ENCODE measurements around the gene SPINK6. TPM values are rescaled to one million over a fixed set of nuclear protein-coding genes. Genes with fewer than 3 reads are reported as not detected.

SPINK6 gene
- total RNA-seq, 6 experiments from 2014 or later: not detected

DNA sequence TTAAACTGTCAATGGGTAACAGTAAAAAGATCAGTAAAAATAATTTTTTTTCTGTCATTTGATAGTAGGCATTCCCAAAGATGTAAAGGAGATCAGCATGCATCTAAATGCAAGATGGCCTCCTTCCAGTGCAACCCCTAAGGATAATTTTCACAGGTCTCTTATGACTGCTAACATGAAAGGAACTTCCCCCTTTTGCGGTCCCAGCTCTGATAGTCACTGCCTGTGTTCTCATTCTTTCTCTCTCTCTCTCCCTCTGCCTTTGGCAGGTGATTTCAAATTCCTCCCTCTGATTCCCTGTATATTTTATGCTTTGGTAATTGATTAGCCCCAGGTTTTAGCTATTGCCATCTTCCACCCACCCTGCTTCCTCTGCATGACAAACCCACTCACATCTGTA is 25.6 kb upstream of the SPINK6 start:
- Histone ChIP-seq H3K36me3 (no peaks in the 10 kb centered on the region), H3K4me1 (no peaks in the 10 kb centered on the region), H3K27me3 (no peaks in the 10 kb centered on the region), H3K4me3 (no peak overlapping the region), H3K9me3 (no peaks in the 10 kb centered on the region), H3K27ac (no peak overlapping the region)
- 50% methylated on average over 1 of the region's 1 CpG for WGBS (ENCODE audit: insufficient coverage, low coverage, low lambda C conversion rate, missing lambda C conversion rate)
- intact Hi-C loops (cut with DNase I): no loop called here
- TF ChIP-seq, protein P1, sequence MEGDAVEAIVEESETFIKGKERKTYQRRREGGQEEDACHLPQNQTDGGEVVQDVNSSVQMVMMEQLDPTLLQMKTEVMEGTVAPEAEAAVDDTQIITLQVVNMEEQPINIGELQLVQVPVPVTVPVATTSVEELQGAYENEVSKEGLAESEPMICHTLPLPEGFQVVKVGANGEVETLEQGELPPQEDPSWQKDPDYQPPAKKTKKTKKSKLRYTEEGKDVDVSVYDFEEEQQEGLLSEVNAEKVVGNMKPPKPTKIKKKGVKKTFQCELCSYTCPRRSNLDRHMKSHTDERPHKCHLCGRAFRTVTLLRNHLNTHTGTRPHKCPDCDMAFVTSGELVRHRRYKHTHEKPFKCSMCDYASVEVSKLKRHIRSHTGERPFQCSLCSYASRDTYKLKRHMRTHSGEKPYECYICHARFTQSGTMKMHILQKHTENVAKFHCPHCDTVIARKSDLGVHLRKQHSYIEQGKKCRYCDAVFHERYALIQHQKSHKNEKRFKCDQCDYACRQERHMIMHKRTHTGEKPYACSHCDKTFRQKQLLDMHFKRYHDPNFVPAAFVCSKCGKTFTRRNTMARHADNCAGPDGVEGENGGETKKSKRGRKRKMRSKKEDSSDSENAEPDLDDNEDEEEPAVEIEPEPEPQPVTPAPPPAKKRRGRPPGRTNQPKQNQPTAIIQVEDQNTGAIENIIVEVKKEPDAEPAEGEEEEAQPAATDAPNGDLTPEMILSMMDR (IDR thresholded peaks at IDR 0.05): no peak
- no peak for TF ChIP-seq POLR2A (IDR thresholded peaks at IDR 0.05)
- ATAC-seq: no peak
- DNase-seq: no peak

DNA sequence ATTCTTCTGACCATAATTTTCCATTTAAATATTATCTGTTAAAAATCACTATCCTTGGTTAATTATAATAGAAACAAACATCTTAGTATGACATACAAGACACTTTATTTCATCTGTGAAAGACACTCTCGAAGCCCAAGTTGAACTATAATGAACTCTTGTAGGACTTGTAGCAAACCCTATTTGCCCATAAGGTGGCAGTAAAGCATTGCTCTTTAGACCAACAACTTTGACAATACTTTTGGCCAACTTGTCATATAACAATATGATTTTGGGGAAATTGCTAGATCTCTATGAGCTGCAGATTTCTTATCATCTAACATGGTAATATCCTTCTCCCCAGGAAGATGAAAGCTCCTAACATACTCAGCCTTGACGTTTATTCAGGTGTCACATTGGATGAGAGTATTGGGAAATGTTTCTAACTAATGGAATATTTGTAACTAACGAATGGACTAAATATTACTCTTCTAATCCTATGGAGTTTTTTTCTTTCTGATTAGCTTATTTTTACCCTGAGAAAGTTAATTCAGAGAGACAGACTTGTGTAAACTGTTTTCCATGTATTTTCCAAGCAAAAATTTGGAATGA is 23.5 kb upstream of the SPINK6 start:
- no peak for DNase-seq
- peak; percentile 83 to 90 (median 86) for ATAC-seq
- H3K36me3 ChIP-seq: no peaks in the 10 kb centered on the region
- WGBS (ENCODE audit: insufficient coverage, low coverage, low lambda C conversion rate, missing lambda C conversion rate): 30% methylated on average over 3 of the region's 3 CpGs
- TF ChIP-seq, protein P1 (IDR thresholded peaks at IDR 0.05): peak; percentile 81 to 82 (median 81)
- no peak for TF ChIP-seq POLR2A (IDR thresholded peaks at IDR 0.05)
- no peak overlapping the region for H3K4me3 ChIP-seq
- H3K27ac ChIP-seq: no peak overlapping the region
- H3K27me3 ChIP-seq: no peaks in the 10 kb centered on the region
- no peaks in the 10 kb centered on the region for H3K4me1 ChIP-seq
- H3K9me3 ChIP-seq: no peaks in the 10 kb centered on the region
- intact Hi-C loops (cut with DNase I): no loop called here

DNA sequence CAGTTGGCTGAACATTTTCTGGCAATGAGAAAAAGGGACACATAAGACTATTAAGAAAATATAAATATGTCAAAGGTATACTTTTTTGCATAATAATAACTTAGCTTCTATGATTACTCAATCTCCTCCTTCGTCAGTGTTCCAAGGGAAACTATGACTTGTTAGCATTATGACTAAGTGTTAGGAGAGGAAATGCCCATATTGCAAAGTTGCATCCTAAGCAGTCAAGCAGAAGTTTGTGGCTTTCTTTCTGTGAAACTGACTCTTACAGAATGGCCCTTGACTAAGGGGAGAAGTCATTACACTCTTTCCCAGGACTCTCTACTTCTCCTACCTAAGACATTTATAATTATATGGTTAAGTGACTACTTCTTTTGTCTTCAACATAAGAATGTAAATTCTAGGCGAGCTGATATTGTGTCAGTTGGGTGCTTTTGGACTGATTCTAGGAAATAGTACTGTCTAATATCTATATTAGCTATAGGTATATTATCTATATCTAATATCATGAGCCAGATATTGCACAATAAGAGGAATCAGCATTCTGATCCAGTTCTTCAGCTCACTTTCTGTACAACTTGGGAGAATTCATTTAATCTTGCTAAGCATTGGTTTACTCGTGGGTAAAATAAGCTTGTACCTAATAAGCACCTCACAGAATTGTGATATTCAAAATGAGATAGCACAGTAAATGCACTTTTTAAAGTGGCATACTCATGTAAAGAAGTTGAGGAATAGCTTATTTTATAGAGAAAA is 16.4 kb upstream of the SPINK6 start:
- ATAC-seq (peak; percentile 63 to 79 (median 70)), DNase-seq (no peak)
- Histone ChIP-seq H3K27me3 (no peaks in the 10 kb centered on the region), H3K4me1 (no peaks in the 10 kb centered on the region), H3K4me3 (no peak overlapping the region), H3K27ac (no peak overlapping the region), H3K9me3 (no peaks in the 10 kb centered on the region), H3K36me3 (no peaks in the 10 kb centered on the region)
- WGBS (ENCODE audit: insufficient coverage, low coverage, low lambda C conversion rate, missing lambda C conversion rate): 40% methylated on average over 3 of the region's 3 CpGs
- TF ChIP-seq POLR2A (IDR thresholded peaks at IDR 0.05): no peak
- TF ChIP-seq, protein P1 (IDR thresholded peaks at IDR 0.05): no peak
- intact Hi-C loops (cut with DNase I): no loop called here

DNA sequence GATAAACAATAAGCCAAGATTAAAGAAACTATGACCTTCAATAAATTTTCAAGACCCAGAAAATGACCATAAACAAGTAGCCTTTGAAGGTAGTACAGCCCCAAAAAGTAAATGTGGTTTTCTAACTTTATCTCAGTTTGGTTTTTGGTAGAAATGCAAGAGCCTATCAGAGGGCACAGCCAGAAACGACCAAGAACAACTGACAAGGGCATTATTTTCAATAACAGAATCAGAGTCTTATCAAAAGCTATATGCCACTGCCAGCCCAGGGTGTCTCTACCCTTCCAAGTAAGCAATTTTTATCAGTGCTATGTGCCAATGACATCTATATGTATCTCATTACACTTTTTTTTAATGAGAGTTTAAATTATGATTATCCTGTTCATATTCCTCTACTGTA is 11.8 kb upstream of the SPINK6 start:
- no peaks in the 10 kb centered on the region for H3K27me3 ChIP-seq
- intact Hi-C loops (cut with DNase I): no loop called here
- no peak for TF ChIP-seq POLR2A (IDR thresholded peaks at IDR 0.05)
- TF ChIP-seq, protein P1 (IDR thresholded peaks at IDR 0.05): no peak
- no peak overlapping the region for H3K4me3 ChIP-seq
- no peak for ATAC-seq
- no peaks in the 10 kb centered on the region for H3K9me3 ChIP-seq
- H3K27ac ChIP-seq: no peak overlapping the region
- H3K36me3 ChIP-seq: no peaks in the 10 kb centered on the region
- H3K4me1 ChIP-seq: no peaks in the 10 kb centered on the region
- 21% methylated on average over 1 of the region's 1 CpG for WGBS (ENCODE audit: insufficient coverage, low coverage, low lambda C conversion rate, missing lambda C conversion rate)
- no peak for DNase-seq

Measured in right lobe of liver (tissue), 6 donors.